T-cell (primary cell): ENCODE measurements around the gene COPZ2. TPM values are rescaled to one million over a fixed set of nuclear protein-coding genes. Genes with fewer than 3 reads are reported as not detected.

ENCODE experiments used
- ATAC-seq, 4 experiments: fragments of 200-7000 bp in 3 of 4; fragments of 150-1000 bp in 1 of 4; cut with Tn5 transposase; replicated peaks in 1 of 4; 1 replicate in 3 of 4; 2 replicates in 1 of 4; pipeline ENCODE4 v1.10.0; 2021; ENCODE audit warnings: moderate library complexity in 3 of 4, mild to moderate bottlenecking in 2 of 4, moderate number of reproducible peaks in 1 of 4
- CTCF ChIA-PET, 2 donors: fragments of 300-600 bp; sonication (Branson Sonifier 250); formaldehyde crosslinking; loops; one replicate each; lab custom pipeline; 2022; ENCODE audit warnings: antibody characterized with exemption in 2 of 2; lab: Charles Lee
- POLR2A ChIA-PET, 2 donors: fragments of 300-600 bp; sonication (Branson Sonifier 250); formaldehyde crosslinking; loops; one replicate each; lab custom pipeline; 2022; ENCODE audit warnings: antibody characterized with exemption in 2 of 2; lab: Charles Lee
- DNase-seq, 35 experiments: peaks; one replicate each; pipeline versions ENCODE4 v3.0.0 to v3.0.0-alpha.2; 2013 to 2023
- H3K27ac ChIP-seq: one replicate; pipeline ENCODE4 v1.5.1; 2013; ENCODE audit warnings: low read length
- H3K27me3 ChIP-seq, 2 experiments: replicated peaks in 1 of 2; 1 replicate in 1 of 2; 2 replicates in 1 of 2; pipeline versions ENCODE4 v1.6.1 to v1.7.0; 2013; ENCODE audit warnings: low read length in 1 of 2, mixed read lengths in 1 of 2; ENCODE audit not compliant: control insufficient read depth in 2 of 2, insufficient read depth in 2 of 2; ENCODE audit errors: extremely low read depth in 1 of 2
- H3K36me3 ChIP-seq, 2 donors: 1 replicate in 1 of 2; 2 replicates in 1 of 2; pipeline versions ENCODE4 v1.6.1 to v1.7.0; 2013; ENCODE audit warnings: low read length in 1 of 2; ENCODE audit not compliant: control insufficient read depth in 2 of 2, insufficient read depth in 1 of 2; ENCODE audit errors: extremely low read depth in 1 of 2
- H3K4me1 ChIP-seq, 2 experiments: 1 replicate in 1 of 2; 2 replicates in 1 of 2; pipeline versions ENCODE4 v1.6.1 to v1.7.0; 2013; ENCODE audit warnings: low read length in 2 of 2, mixed read lengths in 1 of 2; ENCODE audit not compliant: insufficient read depth in 2 of 2, control insufficient read depth in 1 of 2; ENCODE audit errors: extremely low read depth in 1 of 2
- H3K4me3 ChIP-seq, 2 donors: 1 replicate in 1 of 2; 2 replicates in 1 of 2; pipeline versions ENCODE4 v1.5.1 to v1.7.0; 2013; ENCODE audit warnings: mild to moderate bottlenecking in 2 of 2, low read length in 1 of 2, moderate library complexity in 1 of 2; ENCODE audit not compliant: control insufficient read depth in 1 of 2; ENCODE audit errors: extremely low read depth in 1 of 2
- H3K9me3 ChIP-seq: 2 replicates; pipeline ENCODE4 v1.7.0; 2013
- H3K27ac Mint-ChIP-seq, 2 donors: one replicate each; pipeline ENCODE4 v1.8.0; 2020 to 2021; ENCODE audit warnings: mild to moderate bottlenecking in 2 of 2, mixed read lengths in 2 of 2
- H3K27me3 Mint-ChIP-seq, 2 donors: one replicate each; pipeline ENCODE4 v1.8.0; 2021 to 2022; ENCODE audit warnings: mixed read lengths in 2 of 2
- H3K36me3 Mint-ChIP-seq: one replicate; pipeline ENCODE4 v1.8.0; 2021; ENCODE audit warnings: mixed read lengths
- H3K4me1 Mint-ChIP-seq, 3 donors: one replicate each; pipeline ENCODE4 v1.8.0; 2020 to 2022; ENCODE audit warnings: mixed read lengths in 3 of 3, mild to moderate bottlenecking in 1 of 3
- H3K4me3 Mint-ChIP-seq, 3 donors: one replicate each; pipeline ENCODE4 v1.8.0; 2020 to 2022; ENCODE audit warnings: mild to moderate bottlenecking in 3 of 3, mixed read lengths in 3 of 3, moderate library complexity in 3 of 3
- H3K9me3 Mint-ChIP-seq, 3 donors: one replicate each; pipeline ENCODE4 v1.8.0; 2020 to 2022; ENCODE audit warnings: mixed read lengths in 3 of 3
- WGBS: methylation state at CpG from one replicate; pipeline ENCODE4 v1.1.5; 2013; ENCODE audit warnings: missing lambda C conversion rate; ENCODE audit not compliant: insufficient coverage; 5-methylcytosine and 5-hydroxymethylcytosine counted together
- total RNA-seq, 35 experiments: library from RNA in 6 of 35; stranded (reverse) in 6 of 35; fragments of 120-200 nt in 1 of 35; gene quantifications; one replicate each; pipeline versions ENCODE4 v1.2.1 to v1.2.4 and lab custom pipeline; 2013 to 2026

COPZ2 gene
- total RNA-seq, 5 donors from 2014 or later (not counting 1 experiment from before 2014, with no cell fraction given), result 1.2 to 2.6 (median 1.9) TPM

DNA sequence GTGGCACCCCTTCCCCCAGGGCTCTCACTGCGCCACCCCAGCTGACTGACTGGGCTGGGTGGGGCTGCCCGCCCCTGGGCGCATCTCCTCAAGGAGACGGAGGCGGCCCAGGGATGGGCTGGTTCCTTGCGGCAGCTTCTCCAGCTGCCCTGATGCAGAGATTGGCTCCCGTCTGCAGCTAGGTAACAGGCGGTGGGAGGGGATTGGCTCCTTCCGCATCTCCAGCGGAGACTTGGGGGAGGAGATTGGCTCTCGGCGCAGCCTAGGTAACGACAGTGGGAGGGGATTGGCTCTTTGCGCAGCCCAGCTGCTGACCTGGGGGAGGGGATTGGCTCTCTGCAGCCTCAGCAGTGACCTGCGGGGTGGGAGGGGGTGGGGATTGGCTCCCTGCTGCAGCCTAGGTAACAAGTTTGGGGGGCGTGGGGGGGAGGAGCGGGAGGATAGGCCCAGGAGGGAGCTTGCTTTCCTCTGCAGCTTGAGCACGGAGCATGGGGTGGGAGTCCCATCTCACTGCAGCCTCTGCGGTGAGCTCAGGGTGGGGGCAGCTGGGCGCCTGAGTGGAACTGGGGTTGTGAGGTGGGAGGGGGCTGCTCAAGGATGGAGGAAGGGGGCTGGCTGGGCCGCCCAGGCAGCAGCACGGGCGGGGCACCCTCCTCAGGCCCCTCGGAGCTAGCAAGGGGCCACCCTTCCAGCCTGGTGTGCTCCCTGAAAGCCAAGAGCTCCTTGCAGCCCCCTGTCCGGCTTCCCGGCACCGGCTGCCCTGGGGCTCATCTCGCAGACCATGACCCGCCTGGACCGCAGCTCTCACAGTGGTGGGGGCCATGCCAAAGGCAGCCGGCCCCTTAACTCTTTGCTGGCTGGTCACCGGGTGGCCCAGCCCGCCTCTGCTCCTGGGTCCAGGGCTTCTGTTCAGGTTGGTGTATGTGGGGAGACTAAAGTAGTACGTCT is 16.9 kb upstream of the COPZ2 start:
- Mint-ChIP-seq H3K27me3 (no peaks in the 10 kb centered on the region), H3K4me3 (no peak overlapping the region), H3K4me1 (peaks cover 54 to 57% (median 56%) of the 10 kb centered on the region in 3 donors), H3K9me3 (no peaks in the 10 kb centered on the region), H3K36me3 (peaks cover 55% of the 10 kb centered on the region), H3K27ac (no peak overlapping the region)
- DNase-seq (no peak), ATAC-seq (no peak)
- peaks cover 10 to 78% of the 10 kb centered on the region in 2 donors for H3K36me3 ChIP-seq
- WGBS, result 97% methylated on average over 28 of the region's 34 CpGs
- H3K4me3 ChIP-seq, result no peak overlapping the region
- POLR2A ChIA-PET, result interaction anchor here (0.5 kb wide), 2 partner anchors 26 to 1133 kb away, joined by 3 read pairs; no protein-coding TSS in a partner anchor
- H3K27ac ChIP-seq, result no peak overlapping the region
- H3K4me1 ChIP-seq, result peaks cover 5 to 54% of the 10 kb centered on the region in 2 experiments
- no peaks in the 10 kb centered on the region for H3K27me3 ChIP-seq
- CTCF ChIA-PET, result no interaction called here
- no peaks in the 10 kb centered on the region for H3K9me3 ChIP-seq

DNA sequence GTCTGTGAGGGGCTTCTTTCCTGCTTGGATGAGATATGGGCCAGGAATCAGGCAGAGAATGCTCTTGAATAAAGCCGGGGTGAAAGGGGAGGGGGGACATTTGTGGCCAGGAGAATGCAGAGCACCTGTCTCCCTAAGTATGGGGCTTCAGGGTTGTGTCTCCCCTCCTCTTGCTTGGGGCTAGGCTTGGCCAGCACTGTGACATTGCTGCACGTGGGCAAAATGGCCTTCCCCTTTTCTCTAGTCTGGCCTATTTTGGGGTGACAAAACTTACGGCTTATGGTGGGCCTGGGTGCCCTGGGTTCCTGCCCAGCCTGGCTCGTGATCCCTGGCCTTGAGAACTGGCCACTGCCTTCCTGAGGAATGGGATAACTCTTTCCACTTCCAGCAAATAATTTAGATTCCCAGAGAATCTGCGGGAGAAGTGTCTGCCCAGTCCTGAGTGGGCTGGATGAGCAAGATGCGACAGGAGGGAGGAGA is 16.2 kb upstream of the COPZ2 start:
- Mint-ChIP-seq H3K27ac (peak overlapping the region; percentile 22 to 69), H3K9me3 (no peaks in the 10 kb centered on the region), H3K4me1 (peaks cover 60 to 63% (median 61%) of the 10 kb centered on the region in 3 donors), H3K36me3 (peaks cover 50% of the 10 kb centered on the region), H3K27me3 (no peaks in the 10 kb centered on the region), H3K4me3 (no peak overlapping the region)
- ATAC-seq (no peak), DNase-seq (no peak)
- H3K36me3 ChIP-seq, result peaks cover 10 to 71% of the 10 kb centered on the region in 2 donors
- H3K4me3 ChIP-seq, result no peak overlapping the region
- no peaks in the 10 kb centered on the region for H3K27me3 ChIP-seq
- POLR2A ChIA-PET, result interaction anchor here in 1 of 2 donors (0.5 kb wide), 1 partner anchor 26 kb away, joined by 3 read pairs; no protein-coding TSS in a partner anchor
- no peaks in the 10 kb centered on the region for H3K9me3 ChIP-seq
- CTCF ChIA-PET, result interaction anchor here in 1 of 2 donors (1.7 kb wide), 1 partner anchor 28 kb away, joined by 7 read pairs; no protein-coding TSS in a partner anchor
- WGBS, result 91% methylated on average over 3 of the region's 6 CpGs
- H3K4me1 ChIP-seq, result peaks cover 5 to 61% of the 10 kb centered on the region in 2 experiments
- H3K27ac ChIP-seq, result no peak overlapping the region

DNA sequence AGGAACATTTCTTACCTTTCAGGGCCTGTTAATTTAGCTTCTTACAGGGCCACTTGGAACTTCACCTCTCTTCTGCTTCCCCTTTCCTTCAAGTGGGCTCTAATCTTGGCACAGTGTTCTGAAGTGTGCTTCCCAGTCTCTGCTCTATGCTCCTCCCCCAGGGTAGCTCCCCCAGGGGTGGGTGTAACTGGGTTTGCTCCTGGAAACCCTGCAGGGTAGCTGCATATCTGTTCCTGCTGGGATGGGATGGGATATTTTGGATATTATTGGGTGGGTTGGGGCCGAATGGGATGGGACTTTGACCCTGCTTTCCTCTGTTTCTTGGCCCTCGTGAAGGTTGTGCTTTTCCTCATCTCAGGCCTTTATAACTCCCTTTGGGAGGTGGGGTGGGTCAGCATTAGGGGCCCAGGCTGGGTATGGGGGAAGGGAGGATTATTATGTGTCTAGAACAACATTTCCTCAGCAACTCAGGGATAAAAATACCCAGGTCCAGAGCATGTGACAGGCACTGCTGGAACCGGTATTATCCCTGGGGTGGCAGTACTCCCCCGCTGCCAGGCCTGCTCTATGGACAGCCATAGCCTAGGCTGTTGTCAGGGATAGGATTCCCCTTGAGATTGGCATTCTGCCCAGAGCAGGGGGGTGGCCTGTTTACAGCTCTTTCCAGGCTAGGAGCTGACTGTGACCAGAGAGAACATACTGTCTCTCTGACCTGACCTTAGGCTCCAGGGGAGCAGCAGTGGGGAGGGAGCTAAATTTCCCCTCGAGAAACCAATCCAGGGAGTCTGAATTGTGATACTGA is 15.6 kb upstream of the COPZ2 start:
- Mint-ChIP-seq H3K36me3 (peaks cover 43% of the 10 kb centered on the region), H3K27ac (peak overlapping the region; percentile 22 to 69), H3K27me3 (no peaks in the 10 kb centered on the region), H3K9me3 (no peaks in the 10 kb centered on the region), H3K4me3 (no peak overlapping the region), H3K4me1 (peaks cover 62 to 65% (median 62%) of the 10 kb centered on the region in 3 donors)
- Histone ChIP-seq H3K4me3 (no peak overlapping the region), H3K9me3 (no peaks in the 10 kb centered on the region), H3K4me1 (peaks cover 5 to 62% of the 10 kb centered on the region in 2 experiments), H3K36me3 (peaks cover 10 to 65% of the 10 kb centered on the region in 2 donors), H3K27me3 (no peaks in the 10 kb centered on the region), H3K27ac (no peak overlapping the region)
- ATAC-seq, result no peak
- no peak for DNase-seq
- CTCF ChIA-PET, result interaction anchor here (0.5 to 1.7 kb wide), 5 partner anchors 9 to 28 kb away, joined by 3 to 7 read pairs (median 3); no protein-coding TSS in a partner anchor
- POLR2A ChIA-PET, result interaction anchor here in 1 of 2 donors (0.5 kb wide), 1 partner anchor 22 kb away, joined by 5 read pairs; no protein-coding TSS in a partner anchor
- 92% methylated on average over 3 of the region's 5 CpGs for WGBS

- Mint-ChIP-seq H3K36me3 (peaks cover 39% of the 10 kb centered on the region), H3K4me1 (peaks cover 67 to 72% (median 68%) of the 10 kb centered on the region in 3 donors), H3K27me3 (no peaks in the 10 kb centered on the region), H3K27ac (no peak overlapping the region), H3K4me3 (peak overlapping the region in 1 of 3 donors; percentile 30), H3K9me3 (no peaks in the 10 kb centered on the region)
- Histone ChIP-seq H3K4me1 (peaks cover 12 to 69% of the 10 kb centered on the region in 2 experiments), H3K9me3 (no peaks in the 10 kb centered on the region), H3K27me3 (no peaks in the 10 kb centered on the region), H3K27ac (no peak overlapping the region), H3K36me3 (peaks cover 5 to 52% of the 10 kb centered on the region in 2 donors), H3K4me3 (no peak overlapping the region)
- DNase-seq (peak in 1 of 35 experiments; percentile 10), ATAC-seq (no peak)
- CTCF ChIA-PET, result interaction anchor here (0.5 to 1.7 kb wide), 4 partner anchors 20 to 1951 kb away, joined by 3 to 7 read pairs (median 4); no protein-coding TSS in a partner anchor
- POLR2A ChIA-PET, result no interaction called here
- WGBS, result 79% methylated on average over 4 of the region's 5 CpGs
Measured at GRCh38 chr17:48051706-48052486, 14.3 kb upstream of the COPZ2 start.

GRCh38 chr17:48051283-48051682 is 13.7 kb upstream of the COPZ2 start:
- Histone ChIP-seq H3K4me3 (no peak overlapping the region), H3K4me1 (peaks cover 17 to 75% of the 10 kb centered on the region in 2 experiments), H3K27me3 (no peaks in the 10 kb centered on the region), H3K36me3 (peaks cover 2 to 46% of the 10 kb centered on the region in 2 donors), H3K9me3 (no peaks in the 10 kb centered on the region), H3K27ac (no peak overlapping the region)
- no peak for DNase-seq
- 95% methylated on average over 10 of the region's 10 CpGs for WGBS
- ChIA-PET POLR2A (no interaction called here), CTCF (interaction anchor here in 1 of 2 donors (1.0 kb wide), 1 partner anchor 25 kb away, joined by 3 read pairs; no protein-coding TSS in a partner anchor)
- H3K27ac Mint-ChIP-seq, result no peak overlapping the region
- H3K9me3 Mint-ChIP-seq, result no peaks in the 10 kb centered on the region
- H3K4me3 Mint-ChIP-seq, result no peak overlapping the region
- no peak for ATAC-seq
- no peaks in the 10 kb centered on the region for H3K27me3 Mint-ChIP-seq
- peaks cover 34% of the 10 kb centered on the region for H3K36me3 Mint-ChIP-seq
- peaks cover 71 to 77% (median 71%) of the 10 kb centered on the region in 3 donors for H3K4me1 Mint-ChIP-seq
